ENCODE measurements around the gene RNASEH2B.

RNASEH2B gene

GRCh38 chr13:50936679-50937078, 27.1 kb downstream of the RNASEH2B start:
- DNase-seq (ENCODE audit: low read depth in 2 of 3, low spot score in 2 of 3) = no peak

GRCh38 chr13:50940509-50940908, 30.9 kb downstream of the RNASEH2B start:
- no peak for DNase-seq (ENCODE audit: low read depth in 2 of 3, low spot score in 2 of 3)

DNA sequence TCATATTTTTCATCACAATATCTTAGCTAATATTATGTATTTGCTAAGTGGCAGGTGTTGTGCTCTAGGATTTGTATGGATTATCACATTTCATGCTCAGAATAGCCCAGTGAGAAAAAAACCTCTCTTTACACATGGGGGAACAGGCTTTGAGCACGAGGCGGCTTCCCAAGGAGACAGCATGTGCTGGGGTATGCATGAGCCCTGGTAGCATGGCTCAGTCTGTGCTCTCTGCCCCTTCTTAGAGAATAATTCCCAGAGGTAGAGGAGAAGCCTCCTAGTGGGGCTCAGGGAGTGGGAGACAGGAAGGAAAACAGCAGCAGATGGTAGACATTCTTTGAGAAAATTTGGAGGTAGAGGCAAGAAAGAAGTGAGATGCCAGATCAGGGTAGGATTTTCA, 31.6 kb downstream of the RNASEH2B start:
- no peak for DNase-seq (ENCODE audit: low read depth in 2 of 3, low spot score in 2 of 3)

DNA sequence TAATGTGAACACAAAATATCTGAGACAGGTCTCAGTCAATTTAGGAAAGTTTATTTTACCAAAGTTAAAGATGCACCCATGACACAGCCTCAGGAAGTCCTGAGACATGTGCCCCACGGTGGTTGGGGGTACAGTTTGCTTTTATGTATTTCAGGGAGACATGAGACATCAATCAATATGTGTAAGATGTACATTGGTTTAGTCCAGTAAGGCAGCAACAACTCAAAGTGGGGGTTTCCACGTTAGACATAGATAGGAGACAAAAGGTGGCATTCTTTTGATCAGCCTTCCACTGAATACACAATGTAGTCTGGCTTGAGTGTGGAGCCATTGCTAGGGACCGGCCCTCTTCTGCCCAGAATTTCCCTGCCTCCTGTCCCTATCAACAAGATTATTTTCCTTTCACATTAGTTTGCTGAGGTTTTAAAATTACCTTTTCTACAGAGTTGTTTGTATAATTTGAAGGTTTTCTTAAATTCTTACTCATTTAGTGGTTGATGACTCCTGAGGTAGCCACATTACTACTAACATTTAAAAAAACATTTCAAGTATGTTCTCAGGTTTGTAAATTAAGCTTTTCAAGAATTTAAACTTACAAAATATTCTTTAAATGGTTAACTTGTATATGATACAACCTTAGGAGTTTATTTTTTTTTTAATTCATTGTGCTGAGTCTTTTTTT, 33.2 kb downstream of the RNASEH2B start:
- DNase-seq (ENCODE audit: low read depth in 2 of 3, low spot score in 2 of 3) = no peak

- DNase-seq (ENCODE audit: low read depth in 2 of 3, low spot score in 2 of 3) = no peak
Observed at GRCh38 chr13:50945669-50946068, 36.1 kb downstream of the RNASEH2B start.

DNA sequence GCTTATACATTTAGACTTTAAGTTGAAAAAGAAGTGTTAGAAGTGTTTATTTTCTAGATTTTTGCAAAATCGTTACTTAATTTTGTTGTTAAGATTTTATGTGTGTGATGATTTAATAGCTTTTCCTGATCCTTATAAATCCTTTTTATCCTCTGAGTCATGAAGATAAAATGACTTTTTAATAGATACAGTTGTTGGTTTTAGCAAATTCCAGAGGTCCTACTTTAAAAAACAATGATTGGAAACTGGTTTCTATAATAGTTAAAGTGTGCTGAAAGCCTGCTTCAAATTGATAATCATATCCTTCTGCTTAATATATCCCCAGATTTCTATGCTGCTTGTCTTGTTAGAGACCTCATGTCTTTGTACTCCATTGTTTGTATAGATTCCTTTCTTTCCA, 39.0 kb downstream of the RNASEH2B start:
- no peak for DNase-seq (ENCODE audit: low read depth in 2 of 3, low spot score in 2 of 3)

DNA sequence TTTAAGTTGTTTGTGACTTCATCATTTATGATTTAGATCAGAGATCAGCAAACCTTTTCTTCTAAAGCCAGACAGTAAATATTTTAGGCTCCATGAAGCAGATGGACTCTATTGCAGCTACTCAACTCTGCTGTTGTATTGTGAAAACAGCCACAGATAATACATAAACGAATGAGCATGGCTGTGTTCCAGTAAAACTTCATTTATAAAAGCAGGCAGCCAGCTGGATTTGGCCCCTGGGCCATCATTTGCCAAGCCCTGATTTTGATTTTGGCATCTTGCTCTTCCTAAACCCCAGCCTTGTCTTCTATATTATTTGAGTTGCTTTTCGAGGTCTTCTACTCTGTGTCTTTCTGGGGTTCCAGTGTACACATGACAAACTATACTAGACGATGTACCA, 41.3 kb downstream of the RNASEH2B start:
- no peak for DNase-seq (ENCODE audit: low read depth in 2 of 3, low spot score in 2 of 3)

DNA sequence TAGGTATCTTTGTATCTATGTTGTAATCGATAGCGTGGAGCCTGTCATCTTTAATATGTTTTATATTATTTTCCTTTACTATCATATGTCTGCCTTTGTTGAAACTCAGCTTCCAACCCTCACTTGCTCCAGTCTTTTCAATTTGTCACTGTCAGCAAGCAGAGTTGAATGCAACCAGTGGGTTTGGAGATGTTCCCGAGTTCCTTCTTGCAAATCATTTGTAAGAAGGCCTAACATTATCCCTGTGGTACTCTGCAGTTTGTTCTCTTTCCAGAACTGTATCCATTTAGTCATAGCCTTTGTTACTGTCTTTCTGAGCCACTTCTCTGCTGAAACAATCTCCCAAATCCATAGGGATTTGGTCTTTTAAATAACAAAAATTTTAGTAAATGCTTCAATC, 41.8 kb downstream of the RNASEH2B start:
- DNase-seq (ENCODE audit: low read depth in 2 of 3, low spot score in 2 of 3) = no peak

DNA sequence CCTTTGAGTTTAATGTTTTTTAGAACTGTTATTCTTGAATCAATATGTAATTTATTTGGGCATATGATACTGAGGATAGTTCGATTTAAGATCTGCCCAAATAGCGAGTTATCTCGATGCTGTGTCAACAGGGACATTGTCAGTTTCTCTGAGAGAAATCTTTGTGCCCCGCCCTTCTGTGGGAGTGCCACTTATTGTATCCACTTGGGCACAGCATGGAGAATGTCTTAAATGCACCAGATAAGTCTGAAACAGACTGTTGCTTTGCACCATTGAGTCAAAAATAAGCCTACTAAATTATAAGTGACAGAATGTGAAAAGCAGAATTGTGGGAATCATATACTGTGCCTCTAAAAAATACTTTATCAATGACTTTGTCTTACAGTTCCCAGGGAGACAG, 45.6 kb downstream of the RNASEH2B start:
- no peak for DNase-seq (ENCODE audit: low read depth in 2 of 3, low spot score in 2 of 3)

DNA sequence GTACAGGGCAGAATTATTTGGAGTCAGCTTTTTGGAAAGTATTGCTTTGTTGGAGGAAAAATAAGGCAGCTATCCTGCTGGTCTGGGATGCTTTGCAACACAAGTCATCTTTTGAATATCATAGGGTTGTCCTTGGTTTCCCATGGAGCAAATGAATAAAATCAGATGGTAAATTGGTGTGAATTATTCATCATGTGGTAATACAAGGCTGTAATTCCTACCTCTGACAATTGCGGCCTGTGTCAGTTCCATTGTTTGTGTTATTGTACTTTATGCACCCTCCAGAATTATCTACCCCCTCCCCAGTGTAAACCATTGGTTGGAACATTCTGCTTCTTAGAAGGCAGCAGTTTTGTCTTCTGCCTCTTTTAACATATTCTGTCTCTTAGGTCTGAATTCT, 46.2 kb downstream of the RNASEH2B start:
- no peak for DNase-seq (ENCODE audit: low read depth in 2 of 3, low spot score in 2 of 3)

- DNase-seq (ENCODE audit: low read depth in 2 of 3, low spot score in 2 of 3) = no peak
Observed at GRCh38 chr13:50957620-50958019, 48.0 kb downstream of the RNASEH2B start.

DNA sequence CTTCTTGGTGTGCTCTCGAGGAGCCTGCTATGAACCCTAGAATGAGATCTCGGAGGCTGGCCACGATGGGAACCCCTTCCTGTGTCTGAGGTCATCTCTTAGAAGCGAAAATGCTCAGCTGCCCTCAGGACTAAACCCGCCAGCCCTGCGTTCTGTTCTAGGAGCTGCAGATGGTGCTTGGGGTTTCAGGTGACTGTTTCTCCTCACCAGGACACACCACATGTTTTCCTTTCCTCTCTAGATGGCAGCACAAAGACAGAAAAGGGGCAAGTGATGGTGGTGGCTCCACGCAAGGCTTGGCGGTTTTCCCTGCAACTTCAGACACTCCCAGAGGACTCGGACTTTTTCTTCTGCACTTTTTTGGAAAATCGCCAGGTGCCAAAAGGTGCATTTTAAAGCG, 60.1 kb downstream of the RNASEH2B start:
- DNase-seq (ENCODE audit: low read depth in 2 of 3, low spot score in 2 of 3) = no peak

GRCh38 chr13:50970956-50971355, 61.4 kb downstream of the RNASEH2B start:
- DNase-seq (ENCODE audit: low read depth in 2 of 3, low spot score in 2 of 3) = no peak

- no peak for DNase-seq (ENCODE audit: low read depth in 2 of 3, low spot score in 2 of 3)
Observed at GRCh38 chr13:50974268-50974667, 64.7 kb downstream of the RNASEH2B start.

DNA sequence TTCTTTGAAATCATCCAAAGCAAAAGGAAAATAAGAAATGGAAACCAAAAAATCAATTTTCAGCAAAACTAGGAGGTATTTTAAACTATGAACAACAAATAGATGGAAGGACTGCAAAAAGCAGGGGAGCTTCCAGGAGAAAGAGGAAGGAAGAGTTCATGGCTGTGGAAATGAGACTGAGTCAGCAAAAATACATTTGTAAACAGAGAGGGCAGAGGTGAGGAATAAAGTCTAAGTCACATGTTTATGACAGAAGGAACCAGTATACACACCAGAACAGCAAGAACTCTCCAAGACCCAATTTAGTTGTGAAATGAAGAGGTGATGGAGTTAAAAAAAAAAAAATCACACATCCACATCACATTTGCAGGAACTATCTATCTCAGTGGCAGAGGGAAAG, 69.6 kb downstream of the RNASEH2B start:
- no peak for DNase-seq (ENCODE audit: low read depth in 2 of 3, low spot score in 2 of 3)

- no peak for DNase-seq (ENCODE audit: low read depth in 2 of 3, low spot score in 2 of 3)
Observed at GRCh38 chr13:50981686-50982085, 72.1 kb downstream of the RNASEH2B start.

DNA sequence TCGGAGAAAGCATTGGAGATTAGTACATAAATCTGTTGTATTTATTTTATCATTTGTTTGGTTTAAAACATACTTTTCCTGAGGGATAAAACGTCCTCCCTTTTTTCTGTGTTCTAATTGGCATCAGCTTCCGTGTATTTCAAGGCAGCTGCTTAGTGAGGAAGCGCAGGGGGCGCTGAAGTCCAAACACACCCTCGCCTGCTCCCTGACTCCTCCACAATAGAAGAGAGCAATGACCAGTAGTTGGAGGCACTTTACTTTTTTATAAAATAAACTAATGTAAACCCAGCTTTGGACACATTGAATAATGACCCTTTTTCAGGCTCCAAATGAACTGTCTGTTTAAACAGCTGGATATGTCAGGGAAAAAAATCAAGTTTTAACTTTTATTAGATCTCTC, 79.9 kb downstream of the RNASEH2B start:
- no peak for DNase-seq (ENCODE audit: low read depth in 2 of 3, low spot score in 2 of 3)

GRCh38 chr13:50990065-50990817, 80.7 kb downstream of the RNASEH2B start:
- DNase-seq (ENCODE audit: low read depth in 2 of 3, low spot score in 2 of 3) = no peak

- DNase-seq (ENCODE audit: low read depth in 2 of 3, low spot score in 2 of 3) = no peak
Observed at GRCh38 chr13:50990818-50991506, 81.4 kb downstream of the RNASEH2B start.

GRCh38 chr13:50991579-50992521, 82.3 kb downstream of the RNASEH2B start:
- DNase-seq (ENCODE audit: low read depth in 2 of 3, low spot score in 2 of 3) = no peak

DNA sequence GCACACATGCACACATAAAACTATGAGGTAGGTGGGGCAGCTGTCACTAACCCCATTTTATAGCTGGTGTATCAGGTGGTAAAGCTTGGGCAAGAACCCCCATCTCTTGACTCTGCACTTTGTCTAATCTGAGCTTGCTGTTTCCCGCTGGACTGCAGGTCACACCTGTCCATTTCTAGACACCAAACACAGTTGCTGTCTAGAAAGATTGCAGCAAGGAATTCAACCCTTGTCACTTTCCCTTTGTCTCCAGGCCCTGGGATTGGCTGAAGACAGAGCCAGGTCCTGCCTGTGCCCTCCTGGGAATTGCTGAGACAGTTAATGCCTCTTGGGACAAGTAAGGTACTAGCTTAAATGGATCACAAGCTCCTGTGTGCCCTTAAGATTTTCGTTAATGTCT, 83.8 kb downstream of the RNASEH2B start:
- no peak for DNase-seq (ENCODE audit: low read depth in 2 of 3, low spot score in 2 of 3)
